Neural crest cell (in vitro differentiated cells): ENCODE data around the gene MC1R. TPM values are rescaled to one million over a fixed set of nuclear protein-coding genes. Genes with fewer than 3 reads are reported as not detected.
A peak's percentile ranks its signal among the peaks of the same experiment; 100 is the strongest.

Source experiments
- DNase-seq: peaks from one replicate; pipeline ENCODE4 v3.0.0; 2021; ENCODE audit warnings: low read depth, mixed read lengths, low spot score
- H3K27ac Mint-ChIP-seq: one replicate; pipeline ENCODE4 v1.8.0; 2021; ENCODE audit warnings: mild to moderate bottlenecking, mixed read lengths; ENCODE audit not compliant: unreplicated experiment
- H3K27me3 Mint-ChIP-seq: 2 replicates; pipeline ENCODE4 v1.8.0; 2021; ENCODE audit warnings: low read depth, mild to moderate bottlenecking, mixed read lengths
- H3K36me3 Mint-ChIP-seq: 2 replicates; pipeline ENCODE4 v1.8.0; 2021; ENCODE audit warnings: low read depth, mild to moderate bottlenecking, mixed read lengths
- H3K4me1 Mint-ChIP-seq: 2 replicates; pipeline ENCODE4 v1.8.0; 2021; ENCODE audit warnings: mixed read lengths
- H3K4me3 Mint-ChIP-seq: one replicate; pipeline ENCODE4 v1.8.0; 2021; ENCODE audit warnings: mild to moderate bottlenecking, mixed read lengths
- H3K9me3 Mint-ChIP-seq: 2 replicates; pipeline ENCODE4 v1.8.0; 2021; ENCODE audit warnings: mixed read lengths
- total RNA-seq: library from RNA; stranded (reverse); gene quantifications from 2 replicates; pipeline ENCODE4 v1.2.1, GENCODE V29; 2021
- TF ChIP-seq, protein P1 (sequence below): fragments of 200-600 bp; sonication (generic); conservative IDR thresholded peaks from 2 replicates; pipeline ENCODE4 v1.5.0; 2021; ENCODE audit warnings: antibody characterized with exemption, mild to moderate bottlenecking

MC1R gene
- total RNA-seq, 1 donor from 2014 or later: 8.3 TPM

DNA sequence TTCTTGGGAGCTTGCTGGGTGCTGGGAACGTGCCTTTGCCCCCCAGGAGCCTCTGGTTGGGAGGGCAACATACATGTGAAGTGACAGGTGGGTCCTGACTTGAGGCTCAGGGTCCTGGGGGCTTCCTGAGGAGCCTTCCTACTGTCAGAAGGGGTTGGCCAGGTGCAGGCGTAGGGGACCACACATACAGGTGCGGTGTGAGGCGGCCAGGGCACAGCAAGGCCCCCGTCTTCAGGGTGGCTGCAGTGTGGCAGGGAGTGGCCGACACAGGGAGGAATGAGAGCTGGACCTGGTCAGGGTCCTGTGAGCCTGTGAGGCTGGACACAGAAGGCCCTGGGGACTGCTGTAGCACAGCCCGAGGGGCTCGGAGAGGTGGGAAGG is 34.6 kb upstream of the MC1R start:
- Mint-ChIP-seq H3K36me3 (peaks cover 19% of the 10 kb centered on the region), H3K4me1 (no peaks in the 10 kb centered on the region), H3K27me3 (no peaks in the 10 kb centered on the region), H3K4me3 (no peak overlapping the region), H3K27ac (no peak overlapping the region), H3K9me3 (no peaks in the 10 kb centered on the region)
- TF ChIP-seq, protein P1, sequence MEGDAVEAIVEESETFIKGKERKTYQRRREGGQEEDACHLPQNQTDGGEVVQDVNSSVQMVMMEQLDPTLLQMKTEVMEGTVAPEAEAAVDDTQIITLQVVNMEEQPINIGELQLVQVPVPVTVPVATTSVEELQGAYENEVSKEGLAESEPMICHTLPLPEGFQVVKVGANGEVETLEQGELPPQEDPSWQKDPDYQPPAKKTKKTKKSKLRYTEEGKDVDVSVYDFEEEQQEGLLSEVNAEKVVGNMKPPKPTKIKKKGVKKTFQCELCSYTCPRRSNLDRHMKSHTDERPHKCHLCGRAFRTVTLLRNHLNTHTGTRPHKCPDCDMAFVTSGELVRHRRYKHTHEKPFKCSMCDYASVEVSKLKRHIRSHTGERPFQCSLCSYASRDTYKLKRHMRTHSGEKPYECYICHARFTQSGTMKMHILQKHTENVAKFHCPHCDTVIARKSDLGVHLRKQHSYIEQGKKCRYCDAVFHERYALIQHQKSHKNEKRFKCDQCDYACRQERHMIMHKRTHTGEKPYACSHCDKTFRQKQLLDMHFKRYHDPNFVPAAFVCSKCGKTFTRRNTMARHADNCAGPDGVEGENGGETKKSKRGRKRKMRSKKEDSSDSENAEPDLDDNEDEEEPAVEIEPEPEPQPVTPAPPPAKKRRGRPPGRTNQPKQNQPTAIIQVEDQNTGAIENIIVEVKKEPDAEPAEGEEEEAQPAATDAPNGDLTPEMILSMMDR: no peak
- no peak for DNase-seq

DNA sequence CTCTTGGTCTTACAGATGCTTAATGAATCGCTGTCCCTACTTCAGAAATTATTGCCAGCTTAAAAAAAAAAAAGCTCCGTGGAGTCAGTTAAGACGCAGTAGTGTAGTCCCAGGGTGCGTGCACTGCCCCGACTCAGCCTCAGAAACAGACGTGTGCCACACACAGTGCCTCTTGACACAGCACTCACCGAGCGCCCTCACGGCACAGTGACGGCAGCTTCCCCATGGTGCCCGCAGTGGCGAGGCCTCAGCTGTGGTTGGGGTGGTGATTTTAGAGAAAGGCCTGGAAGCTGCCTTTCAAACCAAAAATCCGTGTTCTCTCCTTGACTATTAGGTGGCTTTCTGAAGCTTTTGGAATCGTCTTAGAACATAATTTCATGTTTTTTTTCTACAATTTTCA is 31.4 kb upstream of the MC1R start:
- no peak overlapping the region for H3K4me3 Mint-ChIP-seq
- TF ChIP-seq, protein P1: no peak
- H3K9me3 Mint-ChIP-seq: no peaks in the 10 kb centered on the region
- H3K4me1 Mint-ChIP-seq: peaks cover 10% of the 10 kb centered on the region
- H3K36me3 Mint-ChIP-seq: peaks cover 22% of the 10 kb centered on the region
- DNase-seq: no peak
- H3K27me3 Mint-ChIP-seq: no peaks in the 10 kb centered on the region
- H3K27ac Mint-ChIP-seq: no peak overlapping the region

DNA sequence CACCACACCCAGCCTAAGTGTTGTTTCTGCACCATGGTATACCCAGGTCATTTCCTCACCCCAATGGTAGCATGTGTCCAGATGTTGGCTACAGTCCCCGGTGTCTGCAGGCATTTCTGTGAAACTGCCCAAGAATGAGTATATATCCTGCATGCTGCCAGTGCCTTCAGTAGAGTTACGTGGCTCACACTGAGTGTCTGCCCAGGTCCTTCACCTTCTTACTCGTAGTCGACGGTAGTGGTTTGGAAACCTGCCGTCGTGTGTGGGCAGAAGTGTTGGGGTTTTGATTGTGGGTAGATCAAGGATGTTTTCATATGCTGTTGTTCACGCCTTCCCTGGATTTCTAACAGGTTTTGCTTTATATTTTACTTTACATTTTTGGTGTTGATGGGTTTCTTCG is 28.5 kb upstream of the MC1R start:
- Mint-ChIP-seq H3K36me3 (peaks cover 12% of the 10 kb centered on the region), H3K4me3 (no peak overlapping the region), H3K4me1 (peaks cover 10% of the 10 kb centered on the region), H3K9me3 (no peaks in the 10 kb centered on the region), H3K27ac (peak overlapping the region; percentile 83), H3K27me3 (no peaks in the 10 kb centered on the region)
- TF ChIP-seq, protein P1: no peak
- no peak for DNase-seq

DNA sequence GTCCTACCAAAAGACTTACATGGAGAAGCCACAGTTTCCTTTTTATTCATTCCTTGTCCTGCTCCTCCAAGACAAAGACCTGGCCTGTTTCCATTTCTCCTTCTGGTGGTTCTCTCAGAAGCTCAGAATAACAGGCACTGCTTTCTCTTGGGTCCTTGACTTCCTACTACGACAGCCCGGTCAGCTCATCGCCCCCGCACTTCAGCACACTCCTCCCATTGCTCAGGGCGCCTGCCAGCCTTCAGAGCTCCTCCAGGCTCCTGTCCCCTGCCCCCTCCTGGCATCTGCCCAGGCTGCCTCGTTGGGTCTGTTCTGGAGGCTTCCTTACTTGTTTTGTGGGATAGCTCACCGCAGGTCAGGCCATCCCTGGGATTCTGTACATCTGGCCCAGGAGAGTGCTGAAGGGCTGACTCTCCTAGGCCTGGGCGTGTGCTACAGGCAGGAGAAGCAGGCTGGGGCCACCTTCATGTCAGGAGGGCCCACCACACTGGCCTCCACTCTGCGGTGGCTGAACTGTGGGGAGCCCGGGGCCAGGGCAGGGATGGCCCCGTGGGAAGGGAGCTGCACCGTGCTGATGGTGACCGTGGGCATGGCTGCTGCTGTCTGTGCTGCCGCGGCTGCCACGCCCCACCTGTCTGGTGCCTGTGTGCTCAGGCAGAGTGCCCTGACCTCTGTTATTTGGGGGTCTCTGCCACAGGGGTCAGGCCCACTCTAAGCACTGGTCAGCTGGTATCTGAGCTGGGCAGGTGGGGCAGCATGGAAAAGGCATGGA is 27.6 kb upstream of the MC1R start:
- Mint-ChIP-seq H3K27ac (peak overlapping the region; percentile 62), H3K9me3 (no peaks in the 10 kb centered on the region), H3K27me3 (no peaks in the 10 kb centered on the region), H3K4me1 (peaks cover 10% of the 10 kb centered on the region), H3K4me3 (peak overlapping the region; percentile 36), H3K36me3 (peaks cover 9% of the 10 kb centered on the region)
- TF ChIP-seq, protein P1: no peak
- DNase-seq: no peak

DNA sequence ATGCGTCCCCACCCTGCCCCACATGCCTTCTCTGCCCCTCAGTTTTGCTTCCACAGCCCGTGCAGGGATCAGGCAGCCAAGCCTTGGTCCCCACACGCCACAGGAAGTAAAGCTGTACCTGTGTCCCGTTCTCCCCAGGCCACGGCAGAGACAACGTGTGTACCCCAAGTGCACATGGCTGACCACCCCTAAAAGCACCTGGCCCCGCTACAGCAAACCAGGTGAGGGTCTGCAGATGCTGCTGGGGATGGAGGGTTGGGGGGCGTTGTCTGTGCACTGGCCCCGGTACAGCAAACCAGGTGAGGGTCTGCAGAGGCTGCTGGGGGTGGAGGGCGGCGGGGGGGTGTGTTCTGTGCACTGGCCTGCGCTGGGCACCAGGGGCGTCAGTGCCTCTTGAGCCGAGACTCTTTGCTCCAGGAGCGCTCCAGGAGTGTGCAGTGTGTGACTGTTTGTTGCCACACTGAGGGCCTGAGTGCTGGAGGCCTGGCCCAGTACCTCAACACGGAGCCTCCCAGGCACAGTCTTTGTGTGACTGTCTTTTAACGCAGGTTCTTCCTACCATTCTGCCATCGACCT is 26.5 kb upstream of the MC1R start:
- Mint-ChIP-seq H3K27ac (no peak overlapping the region), H3K27me3 (no peaks in the 10 kb centered on the region), H3K4me3 (no peak overlapping the region), H3K4me1 (peaks cover 10% of the 10 kb centered on the region), H3K36me3 (peaks cover 9% of the 10 kb centered on the region), H3K9me3 (no peaks in the 10 kb centered on the region)
- TF ChIP-seq, protein P1: no peak
- DNase-seq: no peak
